GM18909 (cell line): ENCODE data around the gene RNU2-63P.
"Not testable (repeated sequence)": the region's sequence is repeated elsewhere in the genome, so short reads cannot be mapped to it uniquely, and the experiment has no call there.

ENCODE experiments used
- ATAC-seq: cut with Tn5 transposase; IDR thresholded peaks from one replicate; pipeline ENCODE4 v1.9.1; 2021; ENCODE audit warnings: mild to moderate bottlenecking; ENCODE audit not compliant: unreplicated experiment, poor library complexity

The RNU2-63P gene

DNA sequence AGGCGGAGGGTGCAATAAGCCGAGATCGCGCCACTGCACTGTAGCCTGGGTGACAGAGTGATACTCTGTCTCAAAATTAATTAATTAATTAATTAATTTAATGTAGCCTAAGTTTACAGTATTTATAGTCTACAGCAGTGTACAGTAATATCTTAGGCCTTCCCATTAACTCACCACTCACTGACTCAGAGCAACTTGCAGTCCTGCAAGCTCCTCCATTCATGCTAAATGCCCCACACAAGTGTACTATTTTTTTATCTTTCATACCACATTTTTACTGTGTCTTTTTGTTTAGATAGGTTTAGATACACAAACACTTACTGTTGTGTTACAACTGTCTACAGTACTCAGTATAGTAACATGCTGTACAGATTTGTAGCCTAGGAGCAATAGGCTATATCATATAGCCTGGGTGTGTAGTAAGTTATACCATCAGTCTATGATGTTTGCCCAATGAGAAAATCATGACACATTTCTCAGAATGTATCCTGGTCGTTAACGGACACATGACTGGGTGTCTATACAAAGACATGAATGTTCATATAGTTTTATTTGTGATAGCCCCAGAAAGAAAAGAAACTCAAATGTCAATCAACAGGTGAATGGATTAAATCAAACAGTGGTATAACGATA lies 15.8 kb upstream of the RNU2-63P start:
- no peak for ATAC-seq

DNA sequence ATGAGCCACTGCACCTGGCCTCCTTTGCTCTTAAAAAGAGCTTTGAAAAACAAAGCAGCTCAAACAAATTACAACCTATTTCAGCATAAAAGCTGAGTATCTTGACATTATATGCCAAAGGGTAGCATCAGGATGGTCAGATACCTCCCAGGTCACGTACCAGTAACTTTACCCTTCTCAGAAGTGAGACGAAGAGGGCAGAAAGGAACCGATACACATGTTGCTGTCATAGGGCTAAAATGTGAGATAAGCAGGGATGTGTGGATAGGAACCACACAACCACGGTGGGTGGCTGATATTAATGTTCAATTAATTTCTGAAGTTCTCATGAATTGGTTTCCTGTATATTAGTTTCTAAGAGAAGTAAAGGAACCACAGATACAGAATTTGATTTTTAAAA lies 12.6 kb upstream of the RNU2-63P start:
- ATAC-seq: no peak

DNA sequence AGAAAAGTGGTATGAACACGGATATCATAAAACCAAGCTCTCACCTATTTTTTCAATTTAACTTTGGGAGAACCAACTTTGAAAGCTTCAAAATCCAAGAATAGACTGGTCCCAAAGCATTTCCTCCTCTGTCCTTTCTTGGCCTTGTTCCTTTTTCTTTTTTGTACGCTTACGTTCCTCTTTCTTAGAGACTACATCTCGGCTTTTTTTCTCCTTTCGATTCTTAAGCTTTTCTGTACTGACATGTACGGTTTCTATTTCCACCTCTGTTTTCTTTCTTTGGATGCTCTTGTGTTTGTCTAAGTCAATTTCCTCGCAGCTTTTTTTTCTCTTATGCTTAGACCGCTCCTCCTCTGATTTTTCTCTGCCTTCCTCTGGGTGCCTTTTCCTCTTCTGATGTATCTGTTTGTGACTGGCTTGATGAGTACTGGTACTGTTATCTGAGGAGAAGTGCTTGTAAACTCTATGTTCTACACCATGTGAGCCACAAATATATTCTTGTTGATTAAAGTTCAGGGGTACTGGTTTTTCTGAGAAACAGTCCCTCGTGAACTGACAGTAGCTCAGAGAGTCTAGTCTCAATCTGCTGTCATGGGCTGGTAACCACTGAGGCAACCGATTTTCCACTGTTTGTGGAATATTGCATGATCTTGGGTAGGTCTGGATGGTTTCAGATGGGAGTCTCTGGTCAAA lies 11.5 kb upstream of the RNU2-63P start:
- peak; percentile 51 for ATAC-seq

DNA sequence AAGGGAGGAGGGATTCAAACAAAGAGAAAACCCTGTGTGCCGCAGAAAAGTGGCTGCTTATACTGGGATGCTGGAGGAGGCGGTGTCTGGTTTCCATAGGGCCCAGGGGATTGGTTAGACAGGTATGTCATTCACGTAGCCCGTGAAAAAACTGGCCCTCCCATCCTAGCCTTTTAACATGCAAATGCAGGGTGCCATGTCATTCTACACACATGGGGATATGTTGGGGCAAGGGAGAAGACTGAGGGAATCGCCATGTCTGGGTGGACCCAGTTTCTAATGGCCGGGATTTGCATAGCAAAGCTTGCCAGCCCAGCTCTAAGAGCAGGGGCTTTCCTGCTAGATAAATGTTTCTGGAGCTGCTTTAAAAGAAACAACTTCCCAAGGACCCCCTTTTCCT lies 8.2 kb upstream of the RNU2-63P start:
- ATAC-seq: no peak

DNA sequence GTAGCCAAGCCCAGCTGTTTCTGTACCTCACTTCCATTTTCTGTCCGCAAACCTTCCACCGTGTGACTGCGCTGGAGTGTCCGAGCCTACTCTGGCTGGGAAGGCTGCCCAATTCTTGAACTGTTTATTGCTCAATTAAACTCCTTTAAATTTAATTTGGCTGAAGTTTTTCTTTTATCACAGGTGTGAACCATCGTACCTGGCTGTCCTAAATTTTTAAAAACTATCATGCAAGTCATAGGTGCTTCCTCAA lies 6.2 kb upstream of the RNU2-63P start:
- ATAC-seq: no peak

DNA sequence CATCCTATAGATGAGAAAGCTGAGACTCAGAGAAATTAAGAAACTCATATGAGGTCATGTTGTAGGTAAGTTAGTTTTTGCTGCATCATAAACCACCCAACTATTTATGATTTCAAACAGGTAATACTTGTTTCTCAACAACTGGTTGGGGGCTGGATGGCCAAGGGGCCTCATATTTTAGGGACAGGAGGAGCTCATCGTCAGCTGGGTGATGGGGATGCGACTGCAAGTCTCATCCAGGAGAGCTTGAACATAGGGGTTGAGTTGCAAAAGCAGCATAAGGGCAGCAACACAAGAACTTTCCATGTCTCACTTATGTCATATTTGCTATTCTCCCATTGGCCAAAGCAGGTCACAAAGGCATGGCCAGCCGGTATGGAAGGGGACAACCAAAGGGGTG lies 3.6 kb upstream of the RNU2-63P start:
- ATAC-seq: no peak

DNA sequence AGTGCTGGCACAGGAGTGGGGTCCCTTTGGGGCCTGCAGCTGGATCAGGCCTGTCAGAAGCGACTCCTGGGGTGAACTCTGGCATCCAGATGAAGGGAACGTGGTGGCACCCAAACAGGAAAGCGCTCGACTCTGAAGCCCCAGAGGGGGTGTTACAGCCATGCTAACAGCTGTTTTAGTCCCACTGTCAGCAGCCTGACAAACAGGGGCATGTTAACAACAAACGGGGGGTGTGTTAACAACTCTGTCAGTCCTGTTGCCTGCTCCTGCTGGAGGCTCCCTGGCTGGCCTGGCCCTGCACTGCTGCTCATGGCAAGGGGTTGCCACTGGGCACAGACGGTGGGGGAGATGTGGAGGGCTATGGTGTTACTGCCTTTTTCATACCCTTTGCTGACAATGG lies 2.6 kb upstream of the RNU2-63P start:
- no peak for ATAC-seq

DNA sequence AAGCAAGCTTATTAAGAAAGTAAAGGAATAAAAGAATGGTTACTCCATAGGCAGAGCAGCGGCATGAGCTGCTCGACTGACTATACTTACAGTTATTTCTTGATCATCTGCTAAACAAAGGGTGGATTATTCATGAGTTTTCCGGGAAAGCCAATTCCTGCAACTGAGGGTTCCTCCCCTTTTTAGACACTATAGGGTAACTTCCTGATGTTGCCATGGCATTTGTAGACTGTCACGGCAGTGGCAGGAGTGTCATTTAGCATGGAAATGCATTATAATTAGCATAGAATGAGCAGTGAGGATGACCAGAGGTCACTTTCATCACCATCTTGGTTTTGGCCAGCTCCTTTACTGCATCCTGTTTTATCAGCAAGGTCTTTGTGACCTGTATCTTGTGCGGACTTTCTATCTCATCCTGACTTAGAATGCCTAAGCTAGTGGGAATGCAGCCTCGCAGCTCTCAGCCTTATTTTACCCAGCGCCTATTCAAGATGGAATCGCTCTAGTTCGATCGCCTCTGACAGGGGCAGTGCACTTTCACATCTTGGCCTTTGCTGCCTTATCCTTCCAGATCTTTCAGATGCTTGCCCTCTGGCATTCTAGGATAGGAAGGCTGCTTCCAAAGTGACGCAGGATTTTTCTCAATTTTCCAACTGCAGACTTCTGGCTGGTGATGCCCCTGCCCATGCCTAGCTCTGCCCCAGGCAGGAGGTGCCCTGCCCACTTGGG lies 1.9 kb upstream of the RNU2-63P start:
- not testable (repeated sequence) for ATAC-seq

DNA sequence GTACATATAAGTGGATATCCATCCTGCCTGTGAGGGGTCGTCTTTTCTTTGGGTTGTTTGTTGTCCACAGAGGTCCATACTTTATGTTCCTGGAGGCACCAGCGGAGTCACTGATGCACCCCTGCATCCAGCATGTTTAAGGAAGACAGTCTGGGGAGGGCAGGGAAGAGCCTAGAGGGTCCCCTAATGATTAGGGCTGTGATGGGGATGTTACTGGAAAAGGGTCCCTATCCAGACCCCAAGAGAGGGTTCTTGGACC lies 1.4 kb upstream of the RNU2-63P start:
- ATAC-seq: not testable (repeated sequence)

DNA sequence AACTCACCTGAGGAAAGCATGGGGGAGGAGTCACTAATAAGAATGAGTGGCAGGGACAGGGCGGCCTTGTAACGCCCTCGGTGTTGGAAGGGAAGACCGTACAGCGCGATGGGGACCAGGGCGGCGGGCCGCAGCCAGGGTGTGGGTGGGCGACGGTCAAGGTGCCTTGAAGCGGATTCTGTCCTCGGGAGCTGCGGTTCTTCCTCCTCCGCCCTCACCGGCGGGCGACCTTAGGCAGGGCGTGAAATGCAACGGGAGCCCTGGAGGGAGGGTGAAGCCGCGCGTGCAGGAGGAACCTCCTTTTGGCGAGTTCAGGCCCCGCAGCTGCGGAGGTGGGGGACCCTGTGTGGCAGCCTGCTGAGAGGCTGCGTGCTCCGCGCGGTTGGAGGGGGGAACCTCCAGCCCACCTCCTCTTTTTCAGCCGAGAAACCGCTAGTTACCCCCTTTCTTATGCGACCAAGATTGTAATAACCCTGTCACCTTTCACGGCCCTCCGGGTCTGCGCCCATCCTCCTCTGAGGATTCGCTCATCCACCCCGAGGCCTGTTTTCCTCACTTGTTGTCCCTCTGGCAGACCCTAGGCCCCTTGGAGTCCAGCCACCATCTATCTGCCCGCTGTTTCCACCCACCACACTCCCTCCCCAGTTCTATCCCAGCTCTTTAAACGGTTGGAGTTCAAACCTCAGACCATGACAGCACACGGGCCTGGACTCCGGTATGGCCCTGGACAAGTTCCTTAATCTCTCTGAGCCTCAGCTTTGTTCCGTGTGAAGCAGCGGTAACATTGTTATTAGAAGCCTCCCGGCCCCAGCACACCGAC lies 823 bp upstream of the RNU2-63P start:
- peak; percentile 60 for ATAC-seq

DNA sequence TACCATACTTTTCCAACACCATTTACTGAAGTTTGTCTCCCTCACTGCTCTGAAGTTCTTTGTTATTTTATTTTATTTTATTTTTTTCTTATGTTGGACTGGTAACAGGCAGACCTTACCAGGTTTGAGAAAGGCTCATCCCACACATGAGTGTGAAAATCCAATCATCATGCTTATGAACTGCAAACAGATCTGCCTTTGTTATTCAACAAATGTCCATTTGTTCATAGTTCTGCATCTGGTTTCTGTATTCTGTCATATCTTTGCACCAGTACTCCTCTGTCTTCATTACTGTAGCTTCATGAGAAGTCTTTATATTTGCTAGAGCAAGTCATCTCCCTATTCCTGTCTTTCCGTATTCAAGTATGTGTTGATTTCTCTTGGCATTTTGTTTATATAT lies 5.3 kb downstream of the RNU2-63P start:
- ATAC-seq: no peak

DNA sequence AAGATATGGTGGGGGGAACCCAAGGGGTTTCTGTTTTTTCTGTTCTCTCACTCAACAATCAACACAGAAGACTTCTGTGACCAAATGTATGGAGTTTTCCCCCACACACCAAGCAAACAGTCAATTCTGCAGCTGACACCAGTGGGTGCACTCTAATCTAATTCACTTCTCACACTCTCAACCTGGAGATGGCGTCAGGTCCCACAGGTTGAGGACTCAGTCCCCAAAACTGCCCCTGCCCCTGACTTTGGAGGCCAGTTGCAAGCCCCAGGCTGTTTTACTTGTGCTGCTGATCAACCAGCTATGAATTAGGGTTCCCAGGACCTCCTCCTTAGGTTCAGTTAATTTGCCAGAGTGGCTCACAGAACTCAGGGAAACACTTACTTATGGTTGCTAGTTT lies 6.2 kb downstream of the RNU2-63P start:
- no peak for ATAC-seq

DNA sequence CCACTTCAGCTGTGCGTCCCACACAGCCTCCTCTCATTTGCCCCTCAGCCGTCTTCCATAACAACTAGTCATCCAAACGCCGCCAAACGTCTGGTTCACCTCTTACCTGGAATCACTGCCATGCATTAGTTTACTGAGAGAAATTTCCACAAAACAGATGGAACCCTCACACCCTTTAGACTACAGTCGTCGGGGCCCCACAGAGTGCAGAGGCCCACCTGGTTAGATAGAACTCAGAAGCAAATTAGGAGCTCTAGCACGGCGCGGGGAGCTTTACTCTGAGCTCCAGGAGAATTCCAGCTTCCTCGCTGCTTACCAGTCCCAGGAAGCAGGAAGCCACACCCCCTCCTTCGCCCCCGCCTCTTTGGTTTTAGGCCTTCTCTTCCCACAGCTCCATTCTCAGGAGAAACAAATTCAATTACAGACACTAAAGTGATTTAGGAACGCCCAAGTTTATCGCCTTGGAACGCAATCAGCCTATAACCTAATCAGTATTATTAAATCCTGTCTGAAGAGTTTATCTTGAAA lies 9.4 kb downstream of the RNU2-63P start:
- no peak for ATAC-seq

DNA sequence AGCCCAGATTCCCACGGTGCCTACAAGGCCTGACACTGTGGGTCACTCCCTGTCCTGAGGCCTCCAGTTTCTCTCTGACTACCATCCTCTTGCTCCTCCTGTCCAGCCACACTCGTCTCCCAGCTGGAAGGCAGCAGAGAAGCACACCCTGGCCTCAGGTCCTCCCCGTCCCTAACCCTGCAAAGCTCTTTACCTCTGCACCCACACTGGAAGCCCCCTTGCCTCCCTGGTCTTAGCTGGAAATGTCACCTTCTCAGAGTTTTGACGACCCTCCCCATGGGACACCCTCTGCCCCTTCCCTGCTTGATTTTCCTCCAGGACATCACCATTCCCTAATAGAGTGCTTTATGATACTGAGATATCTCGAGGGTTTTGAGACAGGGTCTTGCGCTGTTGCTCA lies 10.6 kb downstream of the RNU2-63P start:
- ATAC-seq: no peak

DNA sequence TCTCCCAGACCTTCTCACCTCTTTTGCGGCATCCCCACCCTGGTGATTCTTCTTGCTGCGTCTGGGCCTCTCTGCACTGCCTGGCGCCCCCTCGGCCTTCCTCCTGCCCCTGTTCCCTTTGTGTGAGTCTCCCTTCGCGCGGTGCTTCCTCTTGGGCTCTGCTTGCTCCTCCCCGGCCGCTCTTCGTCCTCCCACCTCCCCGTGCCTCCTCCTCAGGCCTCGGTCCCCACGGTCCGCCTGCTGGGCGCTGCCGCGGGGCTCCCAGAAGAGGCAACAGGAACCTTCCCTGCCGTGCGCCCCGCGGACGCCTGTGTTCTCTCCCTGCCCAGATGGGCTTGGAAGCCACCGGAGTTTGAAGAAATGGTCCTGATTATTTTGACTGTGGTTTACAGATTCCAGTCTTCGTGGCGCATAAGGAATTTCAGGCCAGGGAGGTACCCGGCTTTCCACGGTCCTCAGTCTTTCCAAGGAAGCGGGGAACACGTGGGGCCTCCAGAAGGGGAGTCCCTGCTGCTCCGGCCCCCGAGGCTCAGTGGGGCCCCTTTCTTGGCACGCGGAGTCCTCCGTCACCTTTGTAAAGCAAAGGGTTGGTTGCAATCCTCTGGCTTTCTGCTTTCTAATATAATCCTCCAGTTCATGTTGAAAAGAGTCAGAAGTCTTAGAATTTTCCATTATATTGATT lies 13.1 kb downstream of the RNU2-63P start:
- no peak for ATAC-seq

DNA sequence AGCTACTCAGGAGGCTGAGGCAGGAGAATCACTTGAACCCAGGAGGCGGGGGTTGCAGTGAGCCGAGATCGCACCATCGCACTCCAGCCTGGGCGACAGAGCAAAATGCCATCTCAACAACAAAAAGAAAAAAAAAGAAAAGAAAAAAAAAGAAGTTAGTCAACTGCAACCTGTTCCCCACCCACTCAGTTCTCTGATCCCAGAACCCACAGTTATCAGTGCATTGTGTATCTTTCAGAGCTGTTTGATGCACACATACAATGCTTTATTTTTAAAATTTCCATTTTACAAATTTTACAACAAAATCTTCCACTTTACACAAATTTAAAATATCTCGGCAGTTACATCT lies 14.0 kb downstream of the RNU2-63P start:
- ATAC-seq: no peak

DNA sequence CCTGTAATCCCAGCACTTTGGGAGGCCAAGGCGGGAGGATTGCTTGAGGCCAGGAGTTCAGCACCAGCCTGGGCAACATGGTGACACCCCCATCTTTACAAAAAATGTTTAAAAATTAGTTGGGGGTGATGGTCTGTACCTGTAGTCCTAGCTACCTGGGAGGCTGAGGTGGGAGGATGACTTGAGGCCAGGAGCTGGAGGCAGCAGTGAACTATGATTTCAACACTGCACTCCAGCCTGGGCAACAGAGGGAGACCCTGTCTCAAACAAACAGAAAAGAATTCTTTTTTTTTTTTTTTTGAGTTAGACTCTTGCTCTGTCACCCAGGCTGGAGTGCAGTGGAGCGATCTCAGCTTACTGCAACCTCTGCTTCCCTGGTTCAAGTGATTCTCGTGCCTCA lies 15.9 kb downstream of the RNU2-63P start:
- ATAC-seq: not testable (repeated sequence)

DNA sequence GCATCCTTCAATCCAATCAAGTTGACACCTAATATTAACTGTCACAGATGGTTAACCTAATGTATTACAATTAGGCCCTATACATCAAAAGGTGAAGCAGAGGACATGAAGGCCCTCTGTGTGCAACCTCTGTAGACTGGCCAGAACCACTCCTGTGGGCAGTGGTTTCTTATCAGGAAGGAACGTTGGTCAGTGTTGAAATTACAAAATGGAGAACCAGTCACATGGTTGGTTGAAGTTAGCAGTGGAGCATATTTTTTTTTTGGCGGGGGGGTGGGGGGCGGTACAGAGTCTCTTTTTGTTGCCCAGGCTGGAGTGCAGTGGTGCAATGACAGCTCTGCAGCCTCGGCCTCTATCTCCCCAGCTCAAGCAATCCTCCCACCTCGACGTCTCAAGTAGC lies 19.8 kb downstream of the RNU2-63P start:
- ATAC-seq: no peak

DNA sequence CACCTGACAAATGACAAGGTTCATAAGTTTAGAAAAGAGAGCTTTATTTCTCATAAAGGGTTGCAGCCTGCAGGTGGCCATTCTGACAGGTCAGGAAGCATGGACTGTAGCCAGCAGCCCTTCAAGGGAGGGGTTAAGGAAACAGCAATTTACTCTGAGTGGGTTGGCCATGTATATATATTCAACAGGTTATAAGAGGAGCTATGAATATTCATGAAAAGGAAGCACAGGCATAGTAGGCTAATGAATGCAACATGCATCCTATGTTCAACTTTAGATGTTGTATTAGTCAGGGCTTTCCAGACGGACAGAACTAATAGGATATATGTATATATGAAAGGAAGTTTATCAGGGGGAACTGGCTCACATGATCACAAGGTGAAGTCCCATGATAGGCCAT lies 20.6 kb downstream of the RNU2-63P start:
- no peak for ATAC-seq

DNA sequence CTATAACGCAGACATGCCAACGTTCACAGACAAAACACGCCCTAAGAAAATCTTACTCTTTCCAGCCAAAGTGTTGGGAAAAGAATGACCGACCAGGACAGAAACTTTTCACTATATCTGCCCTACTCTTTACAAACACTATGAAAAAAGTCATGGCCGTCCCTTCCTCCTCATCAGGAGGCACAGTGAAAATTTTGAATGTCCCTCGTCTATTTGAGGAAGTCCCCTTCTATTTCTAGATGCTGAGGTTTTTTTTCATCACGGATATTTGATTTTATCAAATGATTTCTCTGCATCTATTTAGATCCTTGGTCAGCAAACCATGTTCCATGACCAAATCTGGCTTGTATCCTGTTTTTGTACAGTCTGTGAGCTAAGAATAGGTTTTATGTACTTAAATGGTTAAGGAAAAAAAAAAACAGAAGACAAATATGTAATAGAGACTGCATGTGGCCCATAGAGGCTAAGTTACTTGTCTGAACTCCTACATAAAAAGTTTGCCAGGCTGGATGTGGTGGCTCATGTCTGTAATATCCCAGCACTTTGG lies 22.0 kb downstream of the RNU2-63P start:
- not testable (repeated sequence) for ATAC-seq
